RWPE1 (cell line): ENCODE measurements around the gene PPP1R1A.

Source experiments
- CTCF ChIA-PET: fragments of 350-600 bp; sonication (Branson Sonifier 250); formaldehyde crosslinking; extraction: SDS; loops from one replicate; lab custom pipeline; 2021; lab: Yijun Ruan, JAX
- POLR2A ChIA-PET: fragments of 400-600 bp; formaldehyde crosslinking; extraction: SDS; loops from one replicate; lab custom pipeline; 2020; ENCODE audit warnings: antibody characterized with exemption; ENCODE audit not compliant: low non-redundant PET; lab: Yijun Ruan, JAX
- DNase-seq: peaks from one replicate; pipeline ENCODE4 v3.0.0; 2012; ENCODE audit warnings: low spot score
- H3K27ac ChIP-seq: fragments of 450-650 bp; 2 replicates; pipeline ENCODE4 v1.5.1; 2017
- TF ChIP-seq, protein P1 (sequence below): fragments of 450-650 bp; conservative IDR thresholded peaks from 2 replicates; pipeline ENCODE4 v1.5.1; 2017; ENCODE audit warnings: low read depth, mild to moderate bottlenecking

PPP1R1A gene

DNA sequence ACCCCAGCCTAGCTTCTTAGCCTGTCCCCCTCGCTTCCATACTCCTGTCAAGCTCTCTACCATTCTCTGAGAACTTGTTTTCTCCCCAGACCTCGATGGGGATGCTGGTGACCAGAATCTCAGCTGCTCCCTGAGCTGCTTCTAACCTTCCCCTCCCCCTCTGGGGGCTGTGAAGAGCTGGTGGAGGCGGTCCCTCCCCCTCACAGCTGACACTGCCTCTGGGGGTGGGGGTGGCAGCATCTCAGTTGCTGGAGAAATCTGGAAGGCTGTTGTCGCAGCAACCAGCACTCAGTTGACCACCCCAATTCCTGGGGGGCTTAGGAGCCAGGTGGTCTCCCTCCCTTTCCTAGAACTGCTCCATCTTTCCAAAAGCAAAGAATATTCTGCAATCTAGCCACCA is 4.7 kb downstream of the PPP1R1A start:
- CTCF ChIA-PET: no interaction called here
- no peak for DNase-seq
- POLR2A ChIA-PET: no interaction called here
- H3K27ac ChIP-seq: no peak overlapping the region
- TF ChIP-seq, protein P1, sequence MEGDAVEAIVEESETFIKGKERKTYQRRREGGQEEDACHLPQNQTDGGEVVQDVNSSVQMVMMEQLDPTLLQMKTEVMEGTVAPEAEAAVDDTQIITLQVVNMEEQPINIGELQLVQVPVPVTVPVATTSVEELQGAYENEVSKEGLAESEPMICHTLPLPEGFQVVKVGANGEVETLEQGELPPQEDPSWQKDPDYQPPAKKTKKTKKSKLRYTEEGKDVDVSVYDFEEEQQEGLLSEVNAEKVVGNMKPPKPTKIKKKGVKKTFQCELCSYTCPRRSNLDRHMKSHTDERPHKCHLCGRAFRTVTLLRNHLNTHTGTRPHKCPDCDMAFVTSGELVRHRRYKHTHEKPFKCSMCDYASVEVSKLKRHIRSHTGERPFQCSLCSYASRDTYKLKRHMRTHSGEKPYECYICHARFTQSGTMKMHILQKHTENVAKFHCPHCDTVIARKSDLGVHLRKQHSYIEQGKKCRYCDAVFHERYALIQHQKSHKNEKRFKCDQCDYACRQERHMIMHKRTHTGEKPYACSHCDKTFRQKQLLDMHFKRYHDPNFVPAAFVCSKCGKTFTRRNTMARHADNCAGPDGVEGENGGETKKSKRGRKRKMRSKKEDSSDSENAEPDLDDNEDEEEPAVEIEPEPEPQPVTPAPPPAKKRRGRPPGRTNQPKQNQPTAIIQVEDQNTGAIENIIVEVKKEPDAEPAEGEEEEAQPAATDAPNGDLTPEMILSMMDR: no peak

DNA sequence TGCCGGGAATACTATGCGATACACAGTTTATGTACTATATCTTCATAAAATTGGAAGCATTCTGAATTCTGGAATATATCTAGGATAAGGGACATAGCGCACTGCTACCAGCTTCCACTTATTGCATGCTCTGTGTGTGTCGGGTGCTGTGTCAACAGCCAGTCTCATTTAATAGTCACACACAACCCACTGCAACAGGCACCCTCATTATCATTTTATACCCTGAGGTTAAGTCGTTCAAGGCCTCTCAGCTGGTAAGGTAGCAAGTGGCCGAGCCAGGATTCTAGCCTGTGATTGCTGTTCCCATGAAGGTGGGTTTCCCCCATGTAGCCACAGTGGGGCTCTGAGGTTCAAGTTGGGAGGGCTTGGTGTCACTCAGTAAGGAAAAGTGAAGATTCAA is 7.0 kb downstream of the PPP1R1A start:
- ChIA-PET POLR2A (no interaction called here), CTCF (no interaction called here)
- TF ChIP-seq, protein P1: no peak
- no peak overlapping the region for H3K27ac ChIP-seq
- no peak for DNase-seq

- ChIA-PET CTCF (interaction anchor here (0.5 to 2.0 kb wide), 18 partner anchors 11 to 1098 kb away, joined by 3 to 7 read pairs (median 3); no protein-coding TSS in a partner anchor), POLR2A (interaction anchor here (0.5 kb wide), 1 partner anchor 192 kb away, joined by 4 read pairs; no protein-coding TSS in a partner anchor)
- H3K27ac ChIP-seq: no peak overlapping the region
- peak; percentile 73 for DNase-seq
- TF ChIP-seq, protein P1: peak; percentile 99
Measured at GRCh38 chr12:54579696-54580333, 8.6 kb downstream of the PPP1R1A start.

DNA sequence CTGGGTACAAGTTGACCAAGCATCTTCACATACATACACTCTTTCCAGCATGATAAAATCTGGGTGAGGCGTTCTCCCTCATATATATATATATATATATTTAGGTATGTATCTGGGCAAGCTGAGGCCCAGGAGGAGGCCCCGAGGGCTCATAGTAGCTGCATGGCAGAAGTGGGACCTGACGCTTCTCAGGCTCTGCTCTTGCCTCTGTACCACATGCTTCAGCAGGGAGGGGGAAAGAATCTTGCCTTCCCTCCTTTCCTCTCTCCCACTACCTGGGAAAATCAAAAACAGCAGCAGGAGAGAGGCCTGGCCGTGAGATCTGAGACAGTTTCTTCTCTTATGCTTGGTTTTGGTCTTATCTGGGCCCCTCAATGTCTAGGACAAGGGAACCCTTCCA is 9.2 kb downstream of the PPP1R1A start:
- POLR2A ChIA-PET: no interaction called here

GRCh38 chr12:54578778-54579177 is 9.7 kb downstream of the PPP1R1A start:
- TF ChIP-seq, protein P1: no peak
- POLR2A ChIA-PET: no interaction called here
- DNase-seq: no peak
- CTCF ChIA-PET: interaction anchor here (0.6 to 1.5 kb wide), 5 partner anchors 12 to 182 kb away, joined by 3 to 7 read pairs (median 3); no protein-coding TSS in a partner anchor
- no peak overlapping the region for H3K27ac ChIP-seq

More for the DNA sequence above, 9.2 kb downstream of the PPP1R1A start:
- no peak for DNase-seq
- no peak overlapping the region for H3K27ac ChIP-seq
- TF ChIP-seq, protein P1: no peak
- CTCF ChIA-PET: interaction anchor here (0.5 to 2.0 kb wide), 16 partner anchors 12 to 922 kb away, joined by 3 to 7 read pairs (median 3); no protein-coding TSS in a partner anchor

GRCh38 chr12:54572881-54573280 is 15.6 kb downstream of the PPP1R1A start:
- H3K27ac ChIP-seq: no peak overlapping the region
- ChIA-PET POLR2A (no interaction called here), CTCF (interaction anchor here (0.8 kb wide), 1 partner anchor 23 kb away, joined by 8 read pairs; no protein-coding TSS in a partner anchor)
- TF ChIP-seq, protein P1: no peak
- DNase-seq: no peak
